Measurements from ENCODE around the gene EPN1. TPM values are rescaled to one million over a fixed set of nuclear protein-coding genes. Genes with fewer than 3 reads are reported as not detected.

The EPN1 gene
- total and polyA plus RNA-seq, 2 of the 13 experiments (the other 11 are each of a cell fraction or from before 2014, with no cell fraction given), result 28.9 to 31.7 TPM

GRCh38 chr19:55673889-55674288 lies 1.1 kb upstream of the EPN1 start:
- Histone ChIP-seq H3K9me3 (ENCODE audit: low read length) (no peaks in the 10 kb centered on the region), H3K27ac (ENCODE audit: extremely low read length, insufficient read depth, low read length) (no peak overlapping the region), H3K27me3 (ENCODE audit: control insufficient read depth in 1 of 2, insufficient read depth in 2 of 2, low read length in 2 of 2) (no peaks in the 10 kb centered on the region; a peak in 1 of 5 replicates), H3K79me2 (ENCODE audit: insufficient read depth, low read length) (peaks cover 68% of the 10 kb centered on the region), H4K20me1 (ENCODE audit: insufficient read depth, low read length) (peaks cover 28% of the 10 kb centered on the region), H3K9ac (ENCODE audit: insufficient read depth, low read depth, low read length) (0 out of 2 replicates have a peak overlapping the region, but pooled peaks have one; percentile 94), H2AFZ (ENCODE audit: low read length) (no peak overlapping the region), H3K4me3 (replicated peaks in 1 of 3; ENCODE audit: insufficient read depth in 1 of 3, low read depth in 2 of 3, low read length in 3 of 3) (no peak overlapping the region), H3K36me3 (replicated peaks in 1 of 2; ENCODE audit: control insufficient read depth in 1 of 2, insufficient read depth in 2 of 2, low read length in 2 of 2) (peaks cover 27 to 48% of the 10 kb centered on the region in 2 experiments; a peak in 4 of 5 replicates), H3K4me1 (ENCODE audit: insufficient read depth, low read length) (peaks cover 34% of the 10 kb centered on the region), H3K4me2 (ENCODE audit: low read depth, low read length) (peak overlapping the region; percentile 58; the same call in 1 of the 2 replicates)
- no TSS peak for BruUV-seq (replicated peaks)
- no peak for TF ChIP-seq ZSCAN21 (CRISPR knock-in tag; IDR thresholded peaks at IDR 0.05; ENCODE audit: borderline replicate concordance)
- TF ChIP-seq ZNF354B (CRISPR knock-in tag; IDR thresholded peaks at IDR 0.05), result no peak
- no peak for TF ChIP-seq THRA (CRISPR knock-in tag; IDR thresholded peaks at IDR 0.05; ENCODE audit: borderline replicate concordance)
- TF ChIP-seq ONECUT2 (CRISPR knock-in tag; IDR thresholded peaks at IDR 0.05), result no peak
- TF ChIP-seq, protein P1, sequence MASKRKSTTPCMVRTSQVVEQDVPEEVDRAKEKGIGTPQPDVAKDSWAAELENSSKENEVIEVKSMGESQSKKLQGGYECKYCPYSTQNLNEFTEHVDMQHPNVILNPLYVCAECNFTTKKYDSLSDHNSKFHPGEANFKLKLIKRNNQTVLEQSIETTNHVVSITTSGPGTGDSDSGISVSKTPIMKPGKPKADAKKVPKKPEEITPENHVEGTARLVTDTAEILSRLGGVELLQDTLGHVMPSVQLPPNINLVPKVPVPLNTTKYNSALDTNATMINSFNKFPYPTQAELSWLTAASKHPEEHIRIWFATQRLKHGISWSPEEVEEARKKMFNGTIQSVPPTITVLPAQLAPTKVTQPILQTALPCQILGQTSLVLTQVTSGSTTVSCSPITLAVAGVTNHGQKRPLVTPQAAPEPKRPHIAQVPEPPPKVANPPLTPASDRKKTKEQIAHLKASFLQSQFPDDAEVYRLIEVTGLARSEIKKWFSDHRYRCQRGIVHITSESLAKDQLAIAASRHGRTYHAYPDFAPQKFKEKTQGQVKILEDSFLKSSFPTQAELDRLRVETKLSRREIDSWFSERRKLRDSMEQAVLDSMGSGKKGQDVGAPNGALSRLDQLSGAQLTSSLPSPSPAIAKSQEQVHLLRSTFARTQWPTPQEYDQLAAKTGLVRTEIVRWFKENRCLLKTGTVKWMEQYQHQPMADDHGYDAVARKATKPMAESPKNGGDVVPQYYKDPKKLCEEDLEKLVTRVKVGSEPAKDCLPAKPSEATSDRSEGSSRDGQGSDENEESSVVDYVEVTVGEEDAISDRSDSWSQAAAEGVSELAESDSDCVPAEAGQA (IDR thresholded peaks at IDR 0.05; ENCODE audit: low read depth), result no peak
- TF ChIP-seq, protein P1 (CRISPR knock-in tag; IDR thresholded peaks at IDR 0.05; ENCODE audit: borderline replicate concordance), result no peak
- TF ChIP-seq, protein P2, sequence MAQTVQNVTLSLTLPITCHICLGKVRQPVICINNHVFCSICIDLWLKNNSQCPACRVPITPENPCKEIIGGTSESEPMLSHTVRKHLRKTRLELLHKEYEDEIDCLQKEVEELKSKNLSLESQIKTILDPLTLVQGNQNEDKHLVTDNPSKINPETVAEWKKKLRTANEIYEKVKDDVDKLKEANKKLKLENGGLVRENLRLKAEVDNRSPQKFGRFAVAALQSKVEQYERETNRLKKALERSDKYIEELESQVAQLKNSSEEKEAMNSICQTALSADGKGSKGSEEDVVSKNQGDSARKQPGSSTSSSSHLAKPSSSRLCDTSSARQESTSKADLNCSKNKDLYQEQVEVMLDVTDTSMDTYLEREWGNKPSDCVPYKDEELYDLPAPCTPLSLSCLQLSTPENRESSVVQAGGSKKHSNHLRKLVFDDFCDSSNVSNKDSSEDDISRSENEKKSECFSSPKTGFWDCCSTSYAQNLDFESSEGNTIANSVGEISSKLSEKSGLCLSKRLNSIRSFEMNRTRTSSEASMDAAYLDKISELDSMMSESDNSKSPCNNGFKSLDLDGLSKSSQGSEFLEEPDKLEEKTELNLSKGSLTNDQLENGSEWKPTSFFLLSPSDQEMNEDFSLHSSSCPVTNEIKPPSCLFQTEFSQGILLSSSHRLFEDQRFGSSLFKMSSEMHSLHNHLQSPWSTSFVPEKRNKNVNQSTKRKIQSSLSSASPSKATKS (CRISPR knock-in tag; IDR thresholded peaks at IDR 0.05), result no peak
- TF ChIP-seq ZNF17 (CRISPR knock-in tag; IDR thresholded peaks at IDR 0.05), result no peak
- no peak for ATAC-seq
- intact Hi-C loops (cut with micrococcal nuclease; ENCODE audit: unreplicated experiment) (no loop called here), in situ Hi-C loops (cut with HindIII; ENCODE audit: extremely low pct_ligation_motif_present, low pct_unique_long_range_greater_than_20kb) (no loop called here)
- POLR2A ChIA-PET, result interaction anchor here (1.3 to 1.5 kb wide), 2 partner anchors 10 to 19 kb away, joined by 4 to 7 read pairs; partner anchors contain the start of gene U2AF2
- 96% methylated on average over 13 of the region's 15 CpGs for WGBS (ENCODE audit: low lambda C conversion rate)
- no peak for DNase-seq (ENCODE audit: low spot score)
- CTCF ChIA-PET (ENCODE audit: low intra/inter-chr PET ratio, low total read pairs), result no interaction called here
- FAIRE-seq, result no peak
